IMR-90 (cell line): ENCODE results near the gene ANKDD1B. TPM values are rescaled to one million over a fixed set of nuclear protein-coding genes. Genes with fewer than 3 reads are reported as not detected.
"Not testable (repeated sequence)": the region's sequence is repeated elsewhere in the genome, so short reads cannot be mapped to it uniquely, and the experiment has no call there.

Experiments
- ATAC-seq: fragments of 200-7000 bp; cut with Tn5 transposase; 2 replicates; pipeline ENCODE4 v1.9.1; 2020; ENCODE audit warnings: low read depth, mild to moderate bottlenecking, moderate library complexity
- BruUV-seq: library from RNA; stranded (reverse); fragments of 400-500 nt; replicated peaks from 2 replicates; lab custom pipeline; 2021; lab: Mats Ljungman, UMichigan
- CTCF ChIA-PET: fragments of 300-600 bp; formaldehyde crosslinking; extraction: SDS; loops from one replicate; lab custom pipeline; 2021; ENCODE audit warnings: antibody characterized with exemption; lab: Yijun Ruan, JAX
- POLR2A ChIA-PET: fragments of 300-600 bp; sonication (Branson Sonifier 250); formaldehyde crosslinking; loops from one replicate; lab custom pipeline; 2022; ENCODE audit warnings: antibody characterized with exemption; ENCODE audit not compliant: unreplicated experiment; lab: Charles Lee
- DNase-seq: peaks from one replicate; pipeline ENCODE4 v3.0.0; 2013
- H2AFZ ChIP-seq: replicated peaks from 2 replicates; pipeline ENCODE3; 2013; ENCODE audit warnings: low read length, mild to moderate bottlenecking; ENCODE audit not compliant: poor library complexity
- H2AK5ac ChIP-seq: 2 replicates; pipeline ENCODE4 v1.6.1; 2013; ENCODE audit warnings: low read depth, low read length, inconsistent platforms
- H2AK9ac ChIP-seq: replicated peaks from 2 replicates; pipeline ENCODE3; 2013; ENCODE audit warnings: mild to moderate bottlenecking, low read depth, low read length, moderate library complexity; ENCODE audit not compliant: poor library complexity
- H2BK120ac ChIP-seq: 2 replicates; pipeline ENCODE4 v1.6.1; 2013; ENCODE audit warnings: low read depth, low read length, inconsistent platforms
- H2BK15ac ChIP-seq: 3 replicates; pipeline ENCODE4 v1.6.1; 2013; ENCODE audit warnings: low read depth, low read length, inconsistent platforms
- H2BK20ac ChIP-seq: 2 replicates; pipeline ENCODE4 v1.6.1; 2013; ENCODE audit warnings: low read depth, mild to moderate bottlenecking, inconsistent platforms, low read length, moderate library complexity
- H2BK5ac ChIP-seq: 2 replicates; pipeline ENCODE4 v1.6.1; 2013; ENCODE audit warnings: mild to moderate bottlenecking, low read depth, low read length, inconsistent platforms; ENCODE audit not compliant: poor library complexity, severe bottlenecking
- H3K14ac ChIP-seq: replicated peaks from 2 replicates; pipeline ENCODE4 v1.6.1; 2013; ENCODE audit warnings: low read depth, low read length, inconsistent platforms
- H3K18ac ChIP-seq: 2 replicates; pipeline ENCODE4 v1.6.1; 2013; ENCODE audit warnings: low read depth, low read length, control low read depth
- H3K23ac ChIP-seq: 2 replicates; pipeline ENCODE4 v1.6.1; 2013; ENCODE audit warnings: low read depth, low read length, inconsistent platforms
- H3K27ac ChIP-seq: 2 replicates; pipeline ENCODE4 v1.5.1; 2013; ENCODE audit warnings: mild to moderate bottlenecking, control low read depth, low read length; ENCODE audit not compliant: insufficient read depth
- H3K27me3 ChIP-seq: 2 replicates; pipeline ENCODE4 v1.6.1; 2013; ENCODE audit warnings: low read length; ENCODE audit not compliant: control insufficient read depth, insufficient read depth
- H3K36me3 ChIP-seq: 2 replicates; pipeline ENCODE4 v1.6.1; 2013; ENCODE audit warnings: low read length, mixed read lengths; ENCODE audit not compliant: control insufficient read depth, insufficient read depth
- H3K4ac ChIP-seq: 2 replicates; pipeline ENCODE4 v1.6.1; 2013; ENCODE audit warnings: low read depth, low read length, inconsistent platforms
- H3K4me1 ChIP-seq: 2 replicates; pipeline ENCODE4 v1.6.1; 2013; ENCODE audit warnings: low read length, mixed read lengths; ENCODE audit not compliant: control insufficient read depth, insufficient read depth
- H3K4me2 ChIP-seq: 2 replicates; pipeline ENCODE4 v1.6.1; 2013; ENCODE audit warnings: low read depth, mild to moderate bottlenecking, control low read depth, low read length, moderate library complexity
- H3K4me3 ChIP-seq: 2 replicates; pipeline ENCODE4 v1.5.1; 2013; ENCODE audit warnings: low read depth, mild to moderate bottlenecking, control low read depth, low read length, moderate library complexity; ENCODE audit not compliant: insufficient read depth
- H3K56ac ChIP-seq: 2 replicates; pipeline ENCODE4 v1.6.1; 2013; ENCODE audit warnings: low read length, inconsistent platforms; ENCODE audit not compliant: insufficient read depth; ENCODE audit errors: extremely low read depth
- H3K79me1 ChIP-seq, 2 experiments: 2 replicates each; pipeline ENCODE4 v1.6.1; 2013; ENCODE audit warnings: low read length in 2 of 2, inconsistent platforms in 1 of 2, low read depth in 1 of 2
- H3K9ac ChIP-seq: 2 replicates; pipeline ENCODE4 v1.6.1; 2013; ENCODE audit warnings: low read depth, low read length, control low read depth
- H3K9me1 ChIP-seq: 2 replicates; pipeline ENCODE4 v1.6.1; 2013; ENCODE audit warnings: low read length, inconsistent platforms; ENCODE audit not compliant: insufficient read depth
- H3K9me3 ChIP-seq: 2 replicates; pipeline ENCODE4 v1.6.1; 2013; ENCODE audit warnings: low read length; ENCODE audit not compliant: control insufficient read depth, insufficient read depth
- H4K20me1 ChIP-seq: 2 replicates; pipeline ENCODE4 v1.6.1; 2013; ENCODE audit warnings: low read length, inconsistent platforms; ENCODE audit not compliant: insufficient read depth
- H4K5ac ChIP-seq: 2 replicates; pipeline ENCODE4 v1.6.1; 2013; ENCODE audit warnings: mild to moderate bottlenecking, low read depth, low read length, control low read depth
- H4K8ac ChIP-seq, 2 experiments: 2 replicates each; pipeline ENCODE4 v1.6.1; 2013; ENCODE audit warnings: low read depth in 2 of 2, low read length in 2 of 2, control low read depth in 1 of 2, inconsistent platforms in 1 of 2
- H4K91ac ChIP-seq: 2 replicates; pipeline ENCODE4 v1.6.1; 2013; ENCODE audit warnings: low read depth, low read length, inconsistent platforms; ENCODE audit not compliant: insufficient read depth
- WGBS, 2 experiments: methylation state at CpG; one replicate each; pipeline versions ENCODE4 v1.1.5 to v1.1.7; 2013; ENCODE audit warnings: missing lambda C conversion rate in 2 of 2; ENCODE audit not compliant: insufficient read length in 1 of 2; ENCODE audit errors: extremely low coverage in 2 of 2; 5-methylcytosine and 5-hydroxymethylcytosine counted together
- dilution Hi-C: fragments of 300-500 bp; cut with HindIII; formaldehyde crosslinking; loops from one replicate; pipeline ENCODE4 v1.14.3; 2018; ENCODE audit warnings: low sequenced_read_pairs; ENCODE audit not compliant: unreplicated experiment
- in situ Hi-C: fragments of 300-500 bp; cut with MboI; formaldehyde crosslinking; loops from 3 replicates; pipeline ENCODE4 v1.14.3; 2019; ENCODE audit warnings: low sequenced_read_pairs, inconsistent platforms, mixed read lengths
- intact Hi-C: fragments of 100-400 bp; cut with micrococcal nuclease; formaldehyde crosslinking; loops from 2 replicates; pipeline ENCODE4 v1.10.0; 2022
- polyA plus RNA-seq, 3 experiments: library from polyadenylated mRNA; depleted of rRNA; stranded (reverse); fragments of >200 nt; gene quantifications; 2 replicates each; pipeline ENCODE4 v1.2.3, GENCODE V29; 2012; ENCODE audit warnings: low replicate concordance in 1 of 3
- total RNA-seq: library from RNA; depleted of rRNA; stranded (reverse); fragments of >200 nt; gene quantifications from 2 replicates; pipeline ENCODE4 v1.2.3, GENCODE V29; 2012

The ANKDD1B gene
- total and polyA plus RNA-seq, 2 of the 4 experiments (the other 2 are of a cell fraction): 0.24 TPM; not detected in 1

GRCh38 chr5:75607341-75607740, 3.9 kb upstream of the ANKDD1B start:
- H3K56ac ChIP-seq, in situ Hi-C loops, BruUV-seq, H3K9me3 ChIP-seq, POLR2A ChIA-PET, H3K9me1 ChIP-seq, H2AK5ac ChIP-seq, H3K4me2 ChIP-seq, H2AFZ ChIP-seq, H3K4ac ChIP-seq, DNase-seq, H2BK5ac ChIP-seq, H3K4me1 ChIP-seq, ATAC-seq, H3K36me3 ChIP-seq, H3K9ac ChIP-seq, H4K8ac ChIP-seq, H3K4me3 ChIP-seq, H3K18ac ChIP-seq, H2BK15ac ChIP-seq, dilution Hi-C loops, H4K5ac ChIP-seq, H3K14ac ChIP-seq, H2AK9ac ChIP-seq, H4K20me1 ChIP-seq, H3K27me3 ChIP-seq, H2BK120ac ChIP-seq, H4K91ac ChIP-seq, H3K23ac ChIP-seq, H2BK20ac ChIP-seq, H3K27ac ChIP-seq: not testable (repeated sequence)
- H3K79me1 ChIP-seq: peaks cover 4 to 12% of the 10 kb centered on the region in 2 experiments; a peak in 2 of 4 replicates
- CTCF ChIA-PET: interaction anchor here (0.5 kb wide), 1 partner anchor 1108 kb away, joined by 3 read pairs; no protein-coding TSS in a partner anchor
- WGBS, 2 experiments: 100% methylated on average over 3 of the region's 5 CpGs; no CpG with 5 or more reads in 1 of the 2 experiments
- intact Hi-C loops: loop anchor here (10.0 kb wide), 1 partner anchor 373 kb away; the partner anchor contains the start of gene ANKRD31
